Activated CD4-positive, alpha-beta T cell treated with anti-CD3 and anti-CD28 coated beads, Interleukin-2, Interleukin-4, amounts not matched to agents 100 ng/mL and 50 ng/mL, durations not matched to agents 16 hours and 8 hours (primary cell): ENCODE measurements around the gene DUSP22.
"Not testable (repeated sequence)": the region's sequence is repeated elsewhere in the genome, so short reads cannot be mapped to it uniquely, and the experiment has no call there.

Experiments
- DNase-seq: peaks from one replicate; pipeline ENCODE4 v3.0.0-alpha.2; 2020; ENCODE audit warnings: low spot score

The DUSP22 gene

DNA sequence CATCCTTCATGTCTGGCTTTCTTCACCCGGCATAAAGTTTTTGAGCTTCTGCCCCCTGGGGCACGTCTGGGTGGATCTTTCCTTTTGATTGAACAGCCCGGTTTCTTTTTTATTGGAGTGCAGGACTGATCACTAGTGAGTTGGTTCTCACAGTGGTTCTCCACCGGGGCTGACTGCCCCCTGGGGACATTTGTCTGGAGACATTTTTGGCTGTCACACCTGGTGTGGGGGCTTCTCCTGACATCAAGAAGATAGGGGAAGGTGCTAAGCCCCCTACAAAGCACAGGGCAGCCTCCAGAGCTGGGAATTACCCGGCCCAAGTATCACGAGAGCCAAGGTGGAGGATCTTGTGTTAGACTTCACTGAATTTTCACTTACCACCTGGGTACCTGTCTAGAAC lies 73.5 kb downstream of the DUSP22 start:
- DNase-seq: no peak

DNA sequence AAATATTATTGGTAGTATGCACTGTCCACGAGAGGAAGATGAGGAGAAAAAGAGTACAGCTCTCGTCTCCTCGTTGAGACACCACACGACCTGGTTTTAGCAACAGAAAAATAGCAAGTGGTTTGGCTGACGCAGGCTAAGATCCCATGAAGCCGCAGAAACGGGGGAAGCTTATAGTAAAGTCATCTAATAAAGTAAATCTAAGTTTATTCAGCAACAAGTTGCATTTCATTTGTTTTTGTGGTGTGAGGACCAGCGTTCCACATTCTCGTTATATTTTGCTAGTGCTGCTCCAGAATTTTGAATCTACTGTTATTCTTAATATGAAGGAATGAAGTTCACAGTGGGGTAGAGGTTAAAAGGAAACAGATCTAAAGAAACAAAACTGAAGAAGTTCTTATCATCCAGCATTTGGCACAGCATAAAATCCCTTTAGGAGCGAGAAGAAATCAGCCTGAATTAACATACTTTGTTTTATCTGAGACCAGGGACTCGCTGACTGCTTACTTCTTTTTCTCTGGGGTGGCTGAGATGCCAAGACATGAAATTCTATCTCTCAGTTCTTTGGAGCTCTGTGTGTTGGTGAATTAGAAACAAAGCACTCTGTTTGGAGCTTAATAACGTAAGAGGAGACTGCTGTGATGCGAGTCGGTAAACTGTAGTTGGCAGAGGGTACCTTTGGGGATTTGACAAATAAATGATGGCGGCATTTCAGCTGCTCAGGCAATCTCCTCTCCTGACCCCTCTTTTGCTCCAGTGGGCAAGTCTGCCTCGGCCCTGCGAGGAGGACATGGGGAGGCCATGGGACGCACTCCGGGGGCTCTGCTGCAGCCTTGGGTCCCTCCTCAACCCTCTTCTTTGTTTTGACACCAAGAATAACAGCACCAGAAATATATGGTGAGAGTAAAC lies 74.4 kb downstream of the DUSP22 start:
- no peak for DNase-seq

DNA sequence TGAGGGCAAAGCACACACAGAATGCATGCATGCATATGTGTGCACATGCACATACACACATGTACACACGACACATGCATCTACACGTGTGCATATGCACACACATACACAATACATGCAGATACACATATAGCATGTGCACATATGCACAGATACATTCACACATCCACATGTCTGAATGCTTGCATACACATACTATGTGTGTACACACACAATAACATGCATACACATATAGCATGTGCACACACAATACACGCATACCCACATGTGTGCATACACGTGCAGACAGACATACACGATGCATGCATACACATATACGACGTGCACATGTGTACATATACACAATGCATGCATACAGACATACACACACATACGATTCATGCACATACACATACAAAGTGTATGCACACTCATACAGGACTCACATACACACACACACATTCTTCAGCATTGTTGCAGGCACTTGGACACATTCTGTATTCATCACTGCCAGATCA lies 75.1 kb downstream of the DUSP22 start:
- no peak for DNase-seq

DNA sequence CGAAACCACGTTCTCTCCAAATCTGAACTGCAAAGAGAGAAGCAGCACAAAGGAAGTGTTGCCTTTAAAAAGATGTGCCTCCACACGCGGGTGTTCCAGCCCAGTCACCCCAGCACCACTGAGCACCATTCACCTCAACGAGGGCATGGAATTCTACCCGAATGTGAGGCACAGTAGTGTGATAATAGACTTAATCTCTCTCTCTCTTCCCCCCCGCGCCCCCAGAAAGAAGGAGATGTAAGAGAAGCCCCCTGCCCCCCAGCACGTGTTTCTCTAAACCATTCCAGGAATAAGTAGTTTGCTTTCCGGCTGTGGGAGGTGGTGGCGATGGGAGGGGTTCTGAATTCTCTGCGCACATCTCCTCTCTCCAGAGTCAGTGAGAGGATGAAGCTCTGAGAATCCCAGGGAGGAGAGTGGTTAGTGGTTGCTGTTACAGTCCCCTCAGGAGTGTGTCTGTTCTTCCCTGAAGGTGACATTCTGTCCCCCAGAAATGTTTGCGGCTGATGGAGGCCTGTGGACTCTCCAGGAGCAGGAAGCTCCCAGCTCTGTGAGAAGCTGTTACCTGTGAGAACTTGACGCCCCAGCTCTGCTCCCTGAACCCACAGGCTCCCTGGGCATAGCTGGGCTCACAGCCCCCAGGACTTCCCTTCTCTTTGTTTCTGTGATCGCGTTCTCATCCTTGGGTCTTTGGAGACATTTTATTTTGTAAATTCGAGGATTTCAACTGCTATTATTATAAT lies 75.8 kb downstream of the DUSP22 start:
- DNase-seq: no peak

DNA sequence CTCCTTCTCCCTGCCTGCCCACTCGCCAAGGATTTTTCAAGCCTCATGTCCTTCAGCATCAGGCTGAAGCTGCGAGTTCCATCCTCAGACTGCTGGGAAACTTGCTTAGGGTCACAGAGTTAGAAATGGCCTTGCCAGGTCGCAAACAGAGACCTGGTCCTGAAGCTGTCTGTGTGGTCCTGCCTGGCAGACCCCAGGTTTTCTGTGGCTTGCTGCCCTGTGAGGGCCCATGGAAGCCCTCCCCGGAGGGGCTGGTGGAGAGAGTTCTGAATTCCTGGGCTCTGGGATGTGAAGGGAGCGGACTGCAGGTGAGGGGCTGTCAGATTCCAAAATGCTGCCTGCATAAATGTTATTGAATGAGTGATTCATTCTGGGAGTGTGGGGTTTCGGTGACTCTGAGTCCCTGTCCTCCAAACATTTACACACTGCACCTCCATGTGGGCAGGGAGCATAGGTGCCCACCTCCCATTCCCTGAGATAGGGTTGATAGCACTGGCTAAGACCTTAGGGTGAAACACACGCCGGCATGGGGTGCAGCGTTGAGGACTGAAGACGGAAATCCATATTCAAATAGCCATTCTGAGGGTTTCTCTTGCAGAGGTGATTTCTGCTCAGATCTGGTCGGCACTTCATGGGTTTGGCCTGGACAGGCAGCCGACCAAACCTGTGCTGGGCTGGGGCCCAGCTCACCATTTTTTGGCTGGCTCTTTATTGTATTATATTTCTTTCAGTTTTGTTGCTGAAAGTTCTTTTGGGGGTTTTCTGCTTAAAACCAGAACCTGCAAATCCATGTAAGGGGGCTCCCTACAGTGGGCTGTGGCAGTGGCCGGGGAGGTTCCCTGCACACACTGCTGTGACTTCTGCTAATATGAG lies 77.5 kb downstream of the DUSP22 start:
- no peak for DNase-seq

DNA sequence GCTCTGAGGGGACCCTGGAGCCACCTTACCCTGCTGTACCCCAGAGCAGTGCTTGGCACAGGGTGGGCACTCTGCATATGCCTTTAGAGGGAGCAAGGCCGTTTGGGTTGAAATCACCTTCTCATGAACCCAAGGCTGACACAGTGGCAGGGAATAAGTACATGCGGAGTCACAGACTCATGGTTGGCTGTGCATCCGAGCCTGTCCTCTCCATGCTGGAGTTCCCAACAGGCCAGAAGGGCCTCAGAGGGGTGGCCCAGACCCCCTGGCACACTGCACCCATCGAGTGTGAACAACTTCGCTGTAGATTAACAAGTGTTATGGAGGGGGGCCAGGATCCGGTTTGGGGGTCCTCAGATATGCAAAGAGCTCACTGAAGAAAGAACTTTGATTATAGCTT lies 78.3 kb downstream of the DUSP22 start:
- no peak for DNase-seq

DNA sequence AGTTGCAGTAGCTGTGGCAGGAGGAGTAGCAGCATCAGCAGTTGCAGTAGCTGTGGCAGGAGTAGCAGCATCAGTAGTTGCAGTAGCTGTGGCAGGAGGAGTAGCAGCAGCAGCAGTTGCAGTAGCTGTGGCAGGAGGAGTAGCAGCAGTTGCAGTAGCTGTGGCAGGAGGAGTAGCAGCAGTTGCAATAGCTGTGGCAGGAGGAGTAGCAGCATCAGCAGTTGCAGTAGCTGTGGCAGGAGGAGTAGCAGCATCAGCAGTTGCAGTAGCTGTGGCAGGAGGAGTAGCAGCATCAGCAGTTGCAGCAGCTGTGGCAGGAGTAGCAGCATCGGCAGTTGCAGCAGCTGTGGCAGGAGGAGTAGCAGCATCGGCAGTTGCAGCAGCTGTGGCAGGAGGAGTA lies 79.6 kb downstream of the DUSP22 start:
- DNase-seq: not testable (repeated sequence)

DNA sequence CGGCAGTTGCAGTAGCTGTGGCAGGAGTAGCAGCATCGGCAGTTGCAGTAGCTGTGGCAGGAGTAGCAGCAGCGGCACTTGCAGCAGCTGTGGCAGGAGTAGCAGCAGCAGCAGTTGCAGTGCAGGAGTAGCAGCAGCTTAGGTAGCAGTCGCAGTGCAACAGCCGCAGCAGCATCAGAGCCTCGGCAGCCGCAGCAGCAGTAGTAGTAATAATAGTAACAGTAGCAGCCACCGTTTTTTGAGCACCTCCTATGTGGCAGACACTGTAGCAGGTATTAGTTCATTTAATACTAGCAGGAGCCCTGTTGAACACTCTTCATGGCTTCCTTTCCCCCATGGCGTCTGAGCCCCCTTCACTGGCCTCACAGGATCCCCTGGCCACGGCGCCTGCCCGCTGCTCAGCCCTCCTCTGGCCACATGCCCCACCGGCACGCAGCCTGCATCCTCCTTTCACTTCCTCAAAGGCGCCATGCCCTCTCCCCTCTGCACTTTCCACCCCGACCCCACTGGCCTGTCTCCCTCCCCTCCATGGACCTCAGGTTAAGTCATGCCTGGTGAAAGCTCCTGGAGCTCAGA lies 80.1 kb downstream of the DUSP22 start:
- no peak for DNase-seq

DNA sequence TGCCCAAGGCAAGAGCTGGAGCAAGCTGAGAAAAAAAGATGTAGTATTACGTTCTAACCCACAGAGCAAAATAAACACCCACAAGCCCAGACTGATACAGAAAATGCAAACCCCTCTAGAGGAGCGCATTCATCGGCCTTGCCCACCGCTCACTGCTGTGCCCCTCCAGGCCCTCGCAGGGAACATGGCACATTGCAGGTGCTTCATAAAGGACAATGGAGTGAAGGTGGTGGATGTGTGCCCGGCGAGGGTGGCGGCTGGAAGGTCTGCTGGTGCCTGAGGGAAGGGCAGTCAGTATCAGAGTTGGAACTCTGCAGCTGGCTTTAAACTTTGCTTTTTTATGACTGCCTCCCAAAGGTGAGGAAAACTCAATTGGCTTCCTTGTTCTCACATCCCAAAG lies 80.7 kb downstream of the DUSP22 start:
- DNase-seq: no peak

DNA sequence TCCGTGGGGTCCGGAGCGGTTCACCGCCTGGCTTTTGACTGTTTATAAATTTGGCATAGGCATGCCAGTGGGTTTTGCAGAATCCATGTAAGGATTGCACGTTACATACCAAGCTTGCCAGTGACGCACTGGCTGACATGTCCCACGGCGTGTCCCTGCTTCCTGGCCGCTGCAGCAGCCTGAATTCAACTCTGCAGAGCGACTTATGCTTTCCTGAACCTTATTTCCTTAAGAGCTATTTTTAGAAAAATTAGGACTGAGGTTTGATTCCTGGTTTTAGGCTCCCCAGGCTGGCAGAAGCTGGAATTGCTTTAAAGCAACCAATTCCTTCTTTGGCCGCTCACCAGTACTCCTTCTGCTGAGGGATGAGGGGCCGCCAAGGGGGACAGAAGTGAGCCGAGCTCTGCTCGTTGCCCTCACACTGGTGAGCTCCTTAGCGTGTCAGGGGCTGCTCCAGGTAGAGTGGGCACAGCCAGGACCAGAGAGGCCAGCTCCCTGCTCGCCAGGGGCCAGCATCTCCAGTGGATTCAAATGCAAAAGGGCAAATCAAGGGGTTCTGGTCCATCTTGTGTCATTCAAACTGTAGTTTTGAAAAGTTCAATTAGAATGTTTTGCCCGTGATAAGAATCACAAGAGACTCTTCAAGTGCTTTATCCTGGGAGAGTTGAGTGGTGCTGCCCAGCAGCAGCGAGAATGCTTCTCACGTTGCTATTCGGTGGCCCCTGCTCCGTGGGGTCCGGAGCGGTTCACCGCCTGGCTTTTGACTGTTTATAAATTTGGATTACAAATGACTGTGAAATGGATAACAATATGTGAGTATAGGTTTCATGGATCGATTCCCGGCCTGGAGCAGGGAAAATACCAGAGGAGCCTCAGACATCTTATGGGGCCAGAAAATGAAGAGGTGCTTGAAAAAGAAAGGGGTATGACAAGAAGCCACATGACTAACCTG lies 81.8 kb downstream of the DUSP22 start:
- no peak for DNase-seq

DNA sequence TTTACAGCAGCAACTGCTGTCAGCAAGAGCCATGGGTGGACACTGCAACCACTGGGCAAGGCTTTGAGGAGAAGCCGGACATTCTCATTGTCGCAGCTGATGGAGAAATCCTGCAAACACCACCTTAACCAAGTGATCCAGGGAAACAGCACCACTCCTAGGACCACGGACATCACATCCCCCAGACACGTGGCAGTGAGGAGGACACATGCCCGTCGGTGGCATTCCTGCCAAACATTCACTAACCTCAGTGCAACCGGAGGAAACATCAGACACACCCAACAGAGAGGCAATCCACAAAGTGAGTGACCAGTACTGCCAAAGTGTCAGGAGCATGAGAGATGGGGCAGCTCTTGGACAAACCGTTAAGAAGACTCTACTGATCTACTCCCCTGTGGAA lies 82.7 kb downstream of the DUSP22 start:
- DNase-seq: no peak

DNA sequence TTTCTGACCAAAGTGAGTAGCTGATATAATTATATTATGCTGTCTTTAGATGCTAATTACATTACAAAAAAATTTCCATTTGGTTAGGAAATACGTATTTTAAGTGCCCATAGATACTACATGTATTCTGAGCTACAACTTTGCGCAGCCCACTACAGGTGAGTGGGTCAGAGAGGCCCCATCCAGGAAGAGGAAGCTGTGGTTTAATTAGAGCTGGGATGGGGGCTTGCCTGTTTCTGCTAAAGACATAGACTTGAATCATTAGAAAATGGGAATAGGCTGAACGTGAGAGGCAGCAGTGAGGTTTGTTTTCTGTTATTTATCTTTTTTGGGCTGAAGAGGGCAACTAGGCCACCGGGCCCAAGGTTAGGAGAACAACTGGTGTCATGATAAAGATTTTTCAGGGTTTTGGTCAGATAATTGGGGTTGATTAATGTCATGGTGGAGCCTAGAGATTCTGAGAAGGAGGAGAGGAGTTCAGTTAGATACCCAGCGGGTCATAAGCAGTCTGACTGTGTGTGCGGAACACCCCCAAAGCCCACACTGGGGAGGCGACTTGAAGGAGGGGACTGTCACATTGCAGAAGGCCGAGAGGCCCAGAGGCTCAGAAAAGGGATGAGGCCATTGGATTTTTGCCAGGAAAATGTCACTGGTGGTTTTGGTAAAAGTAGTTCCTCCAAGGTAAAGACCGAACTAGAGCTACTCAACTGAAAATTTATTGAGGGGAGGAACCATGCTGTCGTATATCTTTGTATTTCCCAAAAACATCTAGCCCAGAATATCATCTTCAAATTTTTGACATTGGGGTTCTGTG lies 84.7 kb downstream of the DUSP22 start:
- no peak for DNase-seq

DNA sequence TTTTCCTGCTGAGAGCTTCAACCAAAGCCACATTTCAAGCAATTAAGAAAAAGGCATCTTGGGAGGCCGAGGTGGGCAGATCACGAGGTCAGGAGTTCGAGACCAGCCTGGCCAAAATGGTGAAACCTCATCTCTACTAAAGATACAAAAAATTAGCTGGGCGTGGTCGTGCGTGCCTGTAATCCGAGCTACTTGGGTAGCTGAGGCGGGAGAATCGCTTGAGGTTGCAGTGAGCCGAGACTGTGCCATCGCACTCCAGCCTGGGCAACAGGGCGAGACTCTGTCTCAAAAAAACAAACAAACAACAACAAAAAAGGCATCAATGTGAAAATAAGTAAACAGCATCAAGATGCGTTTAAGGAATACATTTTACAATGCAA lies 85.3 kb downstream of the DUSP22 start:
- not testable (repeated sequence) for DNase-seq

DNA sequence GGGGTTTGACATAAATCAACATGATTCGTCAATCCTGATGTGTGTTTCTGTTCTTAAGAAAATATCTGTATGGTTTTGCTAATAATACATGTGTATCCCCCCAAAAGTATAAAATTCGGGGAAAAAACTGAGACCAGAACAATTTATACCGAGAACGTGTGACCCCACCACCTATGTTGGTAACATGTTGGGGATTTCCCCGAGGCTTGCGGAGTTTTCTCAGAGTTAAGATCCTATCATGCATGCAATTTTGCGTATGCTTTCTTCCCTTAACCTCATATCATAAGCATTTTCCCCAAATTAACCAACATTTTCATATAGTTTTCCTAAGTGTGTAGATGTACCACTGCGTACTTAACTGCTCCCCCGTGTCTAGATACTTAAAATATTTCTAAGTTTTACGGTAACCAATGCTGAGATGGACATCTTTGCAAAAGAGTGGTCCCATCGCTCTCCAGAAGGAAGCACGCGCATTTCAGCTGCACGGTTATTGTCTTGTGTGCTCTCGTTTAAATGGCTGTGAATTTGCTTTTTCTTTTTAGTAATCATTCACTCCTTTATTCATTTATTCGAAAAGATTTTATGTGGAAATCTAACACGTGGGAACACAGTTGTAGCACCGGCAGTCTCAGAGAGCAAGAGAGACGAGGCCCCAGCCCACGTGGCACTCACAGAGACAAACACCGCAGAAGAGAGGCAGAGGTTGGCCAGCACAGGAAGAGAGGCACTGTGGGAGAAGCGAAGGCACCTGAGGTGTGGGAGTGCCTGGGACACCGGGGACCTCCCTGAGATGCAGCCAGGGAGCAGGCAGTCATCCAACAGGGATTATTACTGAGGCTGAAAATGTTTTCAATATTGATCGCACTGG lies 86.0 kb downstream of the DUSP22 start:
- no peak for DNase-seq

DNA sequence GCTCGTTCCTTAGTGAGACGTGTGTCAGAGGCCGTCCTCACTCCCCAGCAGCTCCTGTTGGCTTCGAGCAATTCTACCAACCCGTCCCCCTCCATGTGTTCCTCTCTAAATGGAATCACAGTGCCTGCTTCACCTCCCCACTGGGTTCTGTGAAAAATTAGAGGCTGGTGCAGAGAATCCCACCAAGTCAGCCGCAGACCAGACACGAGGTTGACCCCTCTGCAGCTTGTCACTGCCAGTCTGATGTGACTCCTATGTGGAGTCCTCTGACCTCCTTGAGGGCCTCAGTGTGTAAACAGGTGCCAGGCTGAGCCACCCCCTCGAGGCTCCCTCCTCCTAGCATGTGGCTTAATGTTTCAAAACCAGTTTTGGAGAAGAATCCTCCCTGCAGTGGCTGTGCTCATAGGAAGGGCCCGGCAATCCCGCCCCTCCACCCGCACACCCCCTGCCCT lies 86.7 kb downstream of the DUSP22 start:
- no peak for DNase-seq

DNA sequence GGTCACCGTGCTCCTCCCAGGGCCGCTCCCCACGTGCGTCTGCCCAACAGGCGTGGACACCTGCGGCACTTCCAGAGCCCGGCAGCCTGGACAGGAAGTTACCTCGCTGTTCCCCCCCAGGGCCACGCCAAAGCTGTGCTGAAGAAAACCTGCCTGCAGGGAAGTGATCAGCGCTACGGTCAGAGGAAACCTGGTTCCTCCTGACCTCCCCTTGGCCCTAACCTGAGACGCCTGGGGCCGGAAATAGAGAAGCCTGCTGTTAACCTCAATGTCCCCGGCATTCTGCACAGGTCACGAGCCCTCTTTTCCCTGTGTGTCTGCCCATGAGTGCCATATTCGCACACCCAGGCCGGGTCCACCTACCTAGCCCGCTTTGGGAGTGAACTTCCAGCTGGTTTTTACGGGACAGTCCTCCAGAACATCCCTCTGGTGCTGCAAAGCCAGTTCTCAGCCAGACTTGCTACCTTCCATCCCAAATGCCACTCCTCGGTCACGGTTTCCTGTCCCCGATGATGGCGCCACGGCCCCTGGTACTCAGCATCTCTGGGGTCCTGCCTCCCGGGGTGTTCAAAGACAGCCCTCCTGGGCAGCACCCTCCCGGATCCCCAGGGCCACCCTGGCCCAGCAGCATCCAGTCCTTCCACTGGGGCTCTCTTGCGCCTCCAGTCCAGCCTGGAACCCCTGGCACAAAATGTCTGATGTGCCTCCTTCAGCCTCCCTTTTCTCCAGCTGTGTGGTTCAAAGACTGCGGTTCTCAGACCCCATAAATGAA lies 87.3 kb downstream of the DUSP22 start:
- DNase-seq: no peak

DNA sequence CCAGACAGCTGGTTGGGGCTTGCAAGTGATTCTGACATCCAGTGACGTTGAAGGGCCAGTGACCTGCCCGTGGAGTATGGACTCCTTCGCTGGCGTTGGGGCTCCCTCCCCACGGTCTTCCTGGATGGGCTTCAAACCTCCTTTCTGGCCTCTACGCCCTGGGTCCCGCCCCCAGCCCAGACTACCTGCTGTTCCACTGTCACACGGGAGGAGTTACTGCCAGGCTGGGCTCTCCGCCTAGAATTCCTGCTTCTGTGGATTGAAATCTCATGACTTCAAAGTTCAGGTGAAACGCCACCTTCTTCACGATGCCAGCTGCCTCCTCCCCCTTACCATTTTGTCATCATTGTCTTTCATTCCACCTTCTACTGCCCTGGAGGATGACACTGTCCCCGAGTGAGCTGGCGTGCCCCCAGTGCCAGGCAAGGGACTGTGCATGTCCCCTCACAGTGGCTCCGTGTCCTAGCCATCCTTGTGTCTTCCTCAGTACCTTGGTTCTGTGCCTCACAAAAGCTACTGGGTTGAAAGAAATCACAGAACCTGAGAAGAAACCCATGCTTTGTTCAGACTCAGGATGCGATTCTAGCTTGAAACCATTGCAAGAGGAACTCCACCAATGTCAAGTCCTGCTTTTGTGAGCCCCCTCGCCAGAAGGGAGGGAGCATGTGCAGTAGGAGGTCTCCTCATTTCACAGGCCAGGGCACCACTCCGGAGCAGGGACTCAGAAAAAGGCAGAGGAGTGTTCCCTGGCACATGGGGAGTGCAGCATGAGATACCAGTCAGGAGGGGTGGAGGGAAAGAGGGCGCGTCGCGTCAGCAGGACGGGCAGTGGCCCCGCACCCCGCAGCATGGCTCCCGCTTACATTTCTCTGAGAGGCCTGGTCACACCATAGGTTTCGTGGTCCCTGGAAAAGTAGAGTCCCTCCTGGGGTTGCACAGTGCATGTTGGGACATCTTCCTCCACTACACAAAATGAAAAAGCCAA lies 88.2 kb downstream of the DUSP22 start:
- DNase-seq: no peak
